ELF-1 (cell line): Measurements from ENCODE around the gene NECTIN1.

Experiments used
- DNase-seq: peaks from one replicate; pipeline ENCODE4 v3.0.0-alpha.2; 2016; ENCODE audit warnings: low read depth, low spot score

NECTIN1 gene

DNA sequence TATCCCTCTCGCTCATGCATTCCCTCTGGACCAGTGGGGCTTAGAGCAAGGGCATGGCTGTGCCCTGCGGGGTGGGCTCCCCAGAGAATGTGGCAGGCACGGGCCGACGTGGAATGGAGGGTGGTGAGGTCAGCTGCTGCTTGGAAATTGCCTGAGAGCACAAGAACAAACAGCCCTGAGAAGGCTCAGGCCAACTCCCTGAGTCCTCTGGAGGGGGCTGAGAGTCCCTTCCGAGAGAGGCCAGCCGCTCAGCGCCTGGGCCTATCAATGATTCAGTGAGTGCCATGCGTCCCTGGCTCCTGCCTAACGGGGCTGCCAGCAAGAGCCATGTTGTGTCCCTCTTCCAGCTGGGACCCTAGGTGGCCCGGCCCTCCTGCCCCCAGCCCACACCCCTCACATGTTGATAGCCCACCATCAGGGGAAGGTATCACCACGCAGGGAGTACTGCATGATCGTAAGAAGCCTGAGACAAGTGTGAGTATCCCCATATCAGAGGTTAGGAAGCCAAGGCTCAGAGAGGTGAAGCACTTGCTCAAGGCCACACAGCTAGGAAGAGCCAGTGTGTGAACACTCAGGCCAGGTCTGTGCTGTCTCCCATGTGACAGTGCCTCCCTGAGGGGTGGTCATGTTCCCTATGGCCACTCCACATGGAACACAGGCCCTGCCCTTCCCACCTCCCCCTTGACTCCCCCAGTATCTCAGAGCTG, 55.8 kb downstream of the NECTIN1 start:
- DNase-seq, result no peak

- DNase-seq, result no peak
Measured at GRCh38 chr11:119672597-119672996, 56.4 kb downstream of the NECTIN1 start.

DNA sequence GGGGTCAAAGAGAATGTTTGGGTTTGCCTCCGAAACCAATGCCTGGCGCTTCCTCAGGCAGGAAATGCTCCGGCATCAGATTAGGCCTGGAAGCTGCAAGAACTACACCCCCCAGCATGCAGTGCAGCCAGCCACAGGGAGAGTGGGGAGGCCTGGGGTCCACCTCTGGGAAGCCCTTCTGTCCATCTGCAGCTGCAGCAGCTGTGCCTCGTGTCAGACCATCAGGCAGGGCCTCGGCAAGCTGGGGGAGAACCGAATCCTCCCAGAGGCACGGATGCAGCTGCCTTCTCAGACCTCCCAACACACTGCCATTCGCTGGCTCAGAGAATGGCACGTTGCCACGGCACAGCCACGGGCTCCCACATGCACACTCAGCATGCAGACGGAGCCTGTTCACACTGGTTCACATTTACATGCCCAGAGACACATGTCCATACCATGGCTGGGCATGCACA, 57.4 kb downstream of the NECTIN1 start:
- DNase-seq, result no peak

DNA sequence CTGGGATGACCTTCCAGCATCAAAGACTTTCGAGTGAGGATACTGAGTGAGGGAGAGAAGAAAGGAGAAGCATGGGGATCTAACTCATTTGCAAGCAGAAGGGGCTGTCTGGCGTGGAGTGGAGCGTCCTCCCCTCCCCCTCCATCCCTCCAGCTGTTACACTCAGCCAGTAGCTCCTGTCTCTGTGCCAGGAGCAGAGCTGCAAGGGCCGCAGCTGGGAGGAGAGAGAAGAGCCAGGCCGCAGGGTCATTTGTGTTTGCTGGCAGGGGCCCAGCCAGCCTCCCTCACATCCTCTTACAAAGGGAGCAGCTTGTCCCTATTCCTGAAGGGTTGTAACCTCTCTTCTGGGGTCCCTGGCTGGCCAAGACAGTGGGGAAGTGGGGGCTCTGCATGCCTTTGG, 57.9 kb downstream of the NECTIN1 start:
- DNase-seq, result no peak

DNA sequence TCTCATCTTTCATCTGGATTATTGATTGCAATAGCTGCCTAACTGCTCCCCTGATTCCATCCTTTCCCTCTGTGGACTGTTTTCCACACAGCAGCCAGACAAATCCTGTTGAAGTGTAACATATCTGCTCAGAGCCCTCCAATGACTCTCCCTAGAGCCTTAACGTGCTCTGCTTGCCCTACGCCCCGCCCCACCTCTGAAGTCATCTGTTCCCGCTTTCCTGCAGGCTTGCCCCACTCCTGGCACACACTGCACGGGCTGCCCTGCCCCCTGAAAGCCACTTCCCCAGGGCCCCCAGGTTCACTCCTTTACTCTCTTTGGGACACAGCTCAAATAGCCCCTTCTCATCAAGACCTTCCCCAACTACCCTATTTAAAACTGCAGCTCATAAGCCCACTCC, 59.5 kb downstream of the NECTIN1 start:
- no peak for DNase-seq

DNA sequence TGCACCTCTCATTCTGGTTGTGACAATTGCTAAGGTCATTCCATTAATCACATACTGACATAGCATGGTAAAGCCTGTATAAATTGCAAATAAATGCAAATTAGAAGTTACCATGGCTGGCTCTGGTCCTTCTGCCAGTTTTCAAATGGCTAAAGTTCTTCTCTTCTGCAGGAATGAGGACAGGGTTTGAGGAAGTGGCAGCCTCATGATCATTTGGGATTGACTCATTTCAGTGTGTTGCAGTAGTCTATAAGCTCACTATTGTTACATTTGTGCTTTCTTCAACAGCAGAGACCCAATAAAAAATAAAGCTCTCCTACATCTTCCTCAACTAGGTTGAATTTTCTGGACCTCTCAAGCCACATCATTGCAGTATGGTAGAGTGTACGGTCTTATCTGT, 60.3 kb downstream of the NECTIN1 start:
- DNase-seq, result no peak

GRCh38 chr11:119666463-119667131, 62.4 kb downstream of the NECTIN1 start:
- DNase-seq, result peak; percentile 88

GRCh38 chr11:119666061-119666460, 62.9 kb downstream of the NECTIN1 start:
- no peak for DNase-seq

- no peak for DNase-seq
Measured at GRCh38 chr11:119664701-119665420, 64.1 kb downstream of the NECTIN1 start.

DNA sequence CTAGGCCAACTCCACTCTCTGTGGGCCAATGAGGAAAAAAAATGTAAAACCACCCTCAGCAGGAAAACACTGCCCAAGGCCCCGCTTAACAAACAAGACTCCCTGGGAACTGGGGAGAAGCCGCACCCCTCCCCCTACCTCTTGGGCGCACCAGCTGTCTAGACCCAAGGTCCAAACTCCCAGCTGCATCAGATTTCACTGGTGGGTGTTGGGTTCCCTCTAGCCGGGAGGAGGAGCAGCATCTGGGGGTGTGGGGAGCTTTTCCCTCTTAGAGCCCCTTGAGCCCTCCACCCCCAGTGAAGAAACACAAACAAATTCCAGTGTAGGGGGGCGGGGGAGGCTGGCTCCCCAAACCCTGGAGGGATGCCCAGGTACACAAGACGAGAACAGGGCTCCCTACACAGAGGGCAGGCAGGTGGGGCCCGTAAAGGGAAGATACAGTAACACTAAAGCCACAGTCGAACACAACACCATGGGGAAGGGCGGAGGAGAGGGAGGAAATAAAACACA, 64.9 kb downstream of the NECTIN1 start:
- DNase-seq, result no peak

- no peak for DNase-seq
Measured at GRCh38 chr11:119663279-119663678, 65.7 kb downstream of the NECTIN1 start.

DNA sequence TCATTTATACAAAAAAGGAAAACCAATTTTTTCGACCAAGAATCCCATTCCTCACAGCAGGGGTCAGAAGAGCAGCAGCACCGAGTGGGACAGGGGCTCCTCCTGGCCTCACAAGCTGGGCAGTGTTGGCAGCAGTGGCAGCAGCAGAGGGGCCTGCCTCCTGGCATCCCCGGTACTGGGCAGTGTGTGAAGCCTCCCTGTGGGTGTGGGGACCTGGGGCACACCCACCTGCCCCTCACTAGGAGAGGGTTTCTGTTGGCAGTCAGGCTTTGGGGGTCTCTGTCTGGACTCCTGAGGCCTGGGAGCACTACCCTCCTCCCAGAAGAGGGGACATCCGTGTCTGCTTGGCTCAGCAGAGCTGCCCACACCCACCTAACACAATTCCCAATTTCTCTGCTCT, 67.8 kb downstream of the NECTIN1 start:
- no peak for DNase-seq

DNA sequence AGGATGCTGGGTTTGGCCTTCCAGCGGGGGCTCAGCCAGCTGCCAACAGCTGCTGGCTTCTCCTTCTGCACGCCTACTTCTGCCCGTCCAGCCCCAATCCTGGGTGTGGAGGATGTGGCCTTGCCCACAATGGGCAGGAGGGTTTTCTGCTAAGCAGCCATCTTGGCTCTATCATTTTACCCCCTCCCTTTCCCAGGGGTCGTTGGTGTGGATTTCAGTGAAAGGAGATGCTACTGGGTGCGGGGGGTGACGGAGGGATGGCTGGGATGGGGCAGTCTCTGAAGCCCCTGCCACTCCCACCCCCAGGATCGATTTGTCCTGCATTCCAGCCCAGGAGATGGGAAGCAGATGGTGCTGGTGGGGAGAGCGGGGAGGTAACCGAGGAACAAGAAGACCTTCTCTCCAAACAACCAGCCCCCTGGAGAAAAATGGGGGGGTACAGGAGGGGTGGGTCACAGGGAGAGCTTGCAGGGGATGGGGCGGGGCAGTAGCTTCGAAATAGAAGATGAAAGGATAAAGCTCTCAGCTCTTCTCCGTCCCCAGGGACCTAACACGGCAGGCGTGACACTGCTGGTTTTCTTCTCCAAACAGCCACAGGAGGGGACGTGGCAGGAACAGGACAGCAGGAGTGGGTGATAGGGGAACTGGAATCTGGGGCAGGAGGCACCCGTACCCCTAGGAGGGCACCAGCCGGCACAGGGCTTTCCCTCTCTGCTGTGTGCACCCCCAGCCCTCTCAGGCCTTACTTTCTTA, 68.9 kb downstream of the NECTIN1 start:
- DNase-seq, result no peak

DNA sequence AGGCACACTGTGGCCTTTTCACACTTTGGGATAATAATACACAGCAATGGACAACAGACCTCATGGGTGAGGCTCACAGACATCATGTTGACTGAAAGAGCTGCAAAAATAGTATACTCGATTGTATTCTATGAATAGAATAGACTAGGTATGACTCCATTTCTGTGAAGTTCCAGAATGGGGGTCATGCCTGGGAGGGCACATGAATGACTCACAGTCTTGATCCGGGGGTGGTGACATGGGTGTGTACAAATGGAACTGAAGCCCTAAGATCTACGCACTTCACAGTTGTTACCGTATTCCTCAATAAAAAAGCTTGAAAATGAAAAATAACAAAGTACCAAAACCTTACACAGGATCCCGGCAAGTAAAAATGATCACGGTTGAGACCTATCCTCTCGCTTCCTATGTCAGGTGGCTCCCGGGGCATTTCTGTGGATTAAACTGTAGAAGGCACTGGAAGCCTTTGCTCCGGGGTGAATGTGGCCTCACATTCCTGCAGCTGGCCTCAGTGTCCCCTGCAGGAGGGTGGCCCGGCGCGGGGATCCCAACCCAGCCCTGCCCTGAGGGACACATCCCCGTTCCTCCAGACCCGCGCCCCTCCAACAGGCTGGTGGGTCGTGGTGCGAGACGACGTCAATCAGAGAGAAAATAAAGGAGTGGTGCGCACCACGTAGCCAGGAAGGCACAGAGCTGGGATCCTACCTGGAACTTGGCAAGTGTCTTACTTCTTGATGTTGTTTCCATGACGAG, 75.9 kb downstream of the NECTIN1 start:
- no peak for DNase-seq

GRCh38 chr11:119651802-119652584, 77.0 kb downstream of the NECTIN1 start:
- peak; percentile 57 for DNase-seq

DNA sequence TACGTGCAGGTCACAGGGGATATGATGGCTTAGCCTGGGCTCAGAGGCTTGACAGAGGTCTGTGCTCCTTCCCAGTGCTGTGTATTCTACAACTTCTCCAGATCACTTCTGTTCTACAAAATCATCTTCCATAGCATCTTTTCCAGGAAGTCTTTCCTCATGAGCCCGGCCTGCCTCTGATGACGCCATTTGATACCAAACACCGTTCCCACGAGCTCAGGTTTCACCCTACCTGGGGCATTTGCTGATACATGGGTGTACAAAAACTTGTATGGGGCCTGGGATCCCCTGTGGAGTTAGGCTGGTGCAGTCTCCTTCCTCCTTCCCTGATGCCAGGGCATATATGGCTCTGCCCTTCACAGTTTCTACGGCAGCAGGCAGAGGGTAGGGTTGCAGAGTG, 78.7 kb downstream of the NECTIN1 start:
- DNase-seq, result peak; percentile 50

GRCh38 chr11:119647254-119647653, 81.7 kb downstream of the NECTIN1 start:
- no peak for DNase-seq

DNA sequence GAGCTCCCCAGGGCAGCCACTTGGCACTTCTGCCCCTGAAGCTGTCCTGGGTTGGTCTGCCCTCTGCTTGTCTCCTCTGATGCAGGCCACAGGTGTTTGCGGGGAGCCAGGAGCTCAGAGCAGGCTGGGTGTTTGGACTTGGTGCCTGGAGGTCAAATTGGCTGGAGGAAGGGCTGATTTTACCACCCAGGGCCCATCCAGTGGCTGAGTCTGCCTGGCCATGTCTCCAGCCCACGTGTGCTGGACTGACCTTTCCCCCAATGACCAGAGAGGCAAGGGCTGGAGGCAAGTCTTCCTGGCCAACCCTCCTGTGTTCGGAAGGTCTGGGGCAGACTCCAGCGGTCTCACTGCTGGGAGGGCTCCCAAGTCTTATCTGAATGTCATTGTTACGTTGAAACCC, 84.0 kb downstream of the NECTIN1 start:
- no peak for DNase-seq

DNA sequence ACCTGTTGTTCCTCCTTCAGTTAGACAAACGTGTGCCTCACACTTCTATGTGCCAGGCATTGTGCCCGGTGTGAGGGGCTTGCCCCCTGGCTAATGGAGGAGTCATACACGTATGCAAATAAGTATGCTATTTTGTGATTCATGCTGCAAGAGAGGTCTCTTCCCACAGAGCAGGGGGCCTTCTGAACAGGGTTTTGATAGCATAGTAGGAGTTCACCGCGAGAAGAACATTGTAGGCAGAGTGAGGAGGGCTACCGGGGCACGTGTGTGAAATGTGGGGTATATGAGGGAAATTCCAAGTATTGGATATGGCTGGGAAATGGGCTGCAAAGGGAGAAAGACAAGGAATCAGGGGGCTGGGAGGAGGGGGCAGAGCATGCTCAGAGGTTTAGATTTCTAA, 84.5 kb downstream of the NECTIN1 start:
- DNase-seq, result no peak

- no peak for DNase-seq
Measured at GRCh38 chr11:119643876-119644225, 85.1 kb downstream of the NECTIN1 start.
